Fibroblast of lung (primary cell): ENCODE data around the gene UPK1A.

Experiments
- CTCF ChIP-seq, 2 donors: IDR thresholded peaks in 1 of 2; conservative IDR thresholded peaks in 1 of 2; 1 replicate in 1 of 2; 2 replicates in 1 of 2; pipeline ENCODE4 v1.5.1; 2011 to 2012; ENCODE audit warnings: low read length in 2 of 2, control low read depth in 1 of 2, inconsistent platforms in 1 of 2, low read depth in 1 of 2, mild to moderate bottlenecking in 1 of 2
- EZH2 ChIP-seq: IDR thresholded peaks from 2 replicates; pipeline ENCODE4 v1.5.1; 2012; ENCODE audit warnings: low read length, control low read depth, mild to moderate bottlenecking; ENCODE audit errors: missing control alignments

- TF ChIP-seq CTCF (conservative IDR thresholded peaks at IDR 0.05 in 1 of 2, IDR thresholded peaks at IDR 0.05 in 1 of 2; ENCODE audit: low read depth in 1 of 2, low read length in 2 of 2) (no peak), EZH2 (no peak)
Measured at GRCh38 chr19:35727053-35727955, 61.0 kb downstream of the UPK1A start.
